Measurements from ENCODE around the gene P2RX7.
A peak's percentile ranks its signal among the peaks of the same experiment; 100 is the strongest.

Gene P2RX7

GRCh38 chr12:121132601-121133481 is at the start of gene P2RX7:
Gene P2RX7 (plus strand): TSS chr12:121132876. CDS start chr12:121132971, 95 bp downstream.
- DNase-seq (ENCODE audit: low read depth in 3 of 3) = peak in 1 of 3 experiments; percentile 43

DNA sequence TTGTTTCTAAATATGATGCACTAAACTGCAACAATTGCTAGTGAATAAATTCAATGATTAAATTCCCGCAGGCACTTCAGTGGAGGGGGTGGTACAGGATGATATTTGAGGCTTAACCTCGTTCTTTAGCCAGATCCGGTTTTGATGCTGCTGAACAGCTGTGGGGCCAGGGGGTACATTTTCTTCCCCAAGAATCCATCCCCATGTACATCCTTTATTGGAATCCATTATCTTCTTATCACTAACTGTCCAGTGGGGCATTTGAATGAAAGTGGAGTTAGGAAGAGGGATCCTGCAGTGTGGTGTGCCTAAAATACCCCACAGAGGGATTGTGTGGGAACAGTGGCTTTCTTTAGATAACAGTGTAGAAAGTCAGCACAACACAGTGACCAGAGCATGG is 48.4 kb upstream of the P2RX7 start:
- no peak for DNase-seq (ENCODE audit: low read depth in 3 of 3)

DNA sequence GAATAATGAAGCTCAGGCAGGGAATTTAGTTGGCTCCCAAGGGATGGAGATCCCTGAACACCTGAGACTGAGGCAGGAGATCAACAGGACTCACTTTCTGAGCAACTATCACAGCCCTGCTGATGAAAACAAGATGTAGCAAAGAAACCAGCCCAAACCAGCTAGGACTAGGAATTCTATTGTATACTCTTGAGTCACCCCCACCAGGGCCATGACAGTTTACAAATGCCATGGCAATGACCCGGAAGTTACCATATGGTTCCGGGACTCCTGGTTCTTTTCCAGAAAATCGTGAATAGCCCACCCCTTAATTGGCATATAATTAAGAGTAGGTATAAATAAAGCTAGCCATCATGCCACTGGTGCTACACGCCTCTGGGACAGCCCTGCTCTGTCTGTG is 47.6 kb upstream of the P2RX7 start:
- DNase-seq (ENCODE audit: low read depth in 3 of 3) = no peak

GRCh38 chr12:121085506-121086353 is 46.9 kb upstream of the P2RX7 start:
- DNase-seq (ENCODE audit: low read depth in 3 of 3) = no peak

GRCh38 chr12:121086781-121087295 is 45.8 kb upstream of the P2RX7 start:
- no peak for DNase-seq (ENCODE audit: low read depth in 3 of 3)

DNA sequence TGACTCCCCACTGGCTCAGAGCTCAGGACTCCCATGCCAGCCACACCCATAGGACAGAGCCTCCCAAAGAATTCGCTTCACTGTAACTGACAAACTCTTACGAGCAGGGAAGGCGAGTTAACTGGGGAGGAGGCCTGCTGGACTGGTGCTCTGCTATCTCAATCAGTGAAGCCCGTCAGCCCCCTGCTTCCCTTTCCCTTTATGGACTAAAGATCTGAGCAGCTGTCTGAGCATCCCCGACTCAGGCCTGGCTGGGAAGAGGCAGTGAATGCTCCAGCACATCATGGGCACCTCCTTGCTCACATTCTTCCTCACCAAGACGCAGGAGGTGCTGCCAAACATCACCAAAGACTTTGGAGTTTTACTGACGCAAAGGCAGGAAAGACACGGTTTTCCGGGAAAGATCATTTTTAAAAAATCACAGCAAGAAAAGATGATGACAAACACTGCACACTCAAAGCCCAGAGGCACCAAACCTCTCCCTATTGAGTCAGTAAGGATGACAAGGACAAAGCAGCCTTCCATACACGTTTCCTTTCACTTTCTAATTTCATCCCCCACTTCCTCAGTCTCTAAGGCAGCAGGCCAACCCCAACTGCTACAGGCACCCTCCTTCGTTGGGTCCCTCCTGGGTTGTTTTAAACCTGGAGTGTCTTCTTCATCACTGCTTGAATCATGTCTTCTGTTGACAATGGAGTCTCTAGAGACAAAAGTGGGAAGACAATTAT is 45.0 kb upstream of the P2RX7 start:
- DNase-seq (ENCODE audit: low read depth in 3 of 3) = no peak

DNA sequence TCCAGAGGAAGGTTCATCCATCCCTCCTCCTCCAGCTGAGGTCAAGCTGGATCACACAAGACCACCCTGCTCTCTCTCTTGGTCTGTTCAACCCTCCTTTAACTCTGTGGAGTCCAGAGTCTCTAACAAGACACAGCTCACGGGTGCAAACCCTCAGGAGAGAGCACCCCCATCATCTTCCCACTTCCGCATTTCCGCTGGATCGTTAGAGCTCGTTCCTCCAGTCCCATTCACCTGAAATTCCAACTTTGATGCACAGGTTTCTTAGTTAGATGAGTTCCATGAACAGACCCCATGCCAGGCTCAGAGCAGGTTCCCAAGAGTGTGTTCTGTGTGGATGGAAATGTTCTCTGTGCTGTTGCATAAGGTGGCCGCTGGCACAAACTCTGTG is 44.5 kb upstream of the P2RX7 start:
- DNase-seq (ENCODE audit: low read depth in 3 of 3) = no peak

DNA sequence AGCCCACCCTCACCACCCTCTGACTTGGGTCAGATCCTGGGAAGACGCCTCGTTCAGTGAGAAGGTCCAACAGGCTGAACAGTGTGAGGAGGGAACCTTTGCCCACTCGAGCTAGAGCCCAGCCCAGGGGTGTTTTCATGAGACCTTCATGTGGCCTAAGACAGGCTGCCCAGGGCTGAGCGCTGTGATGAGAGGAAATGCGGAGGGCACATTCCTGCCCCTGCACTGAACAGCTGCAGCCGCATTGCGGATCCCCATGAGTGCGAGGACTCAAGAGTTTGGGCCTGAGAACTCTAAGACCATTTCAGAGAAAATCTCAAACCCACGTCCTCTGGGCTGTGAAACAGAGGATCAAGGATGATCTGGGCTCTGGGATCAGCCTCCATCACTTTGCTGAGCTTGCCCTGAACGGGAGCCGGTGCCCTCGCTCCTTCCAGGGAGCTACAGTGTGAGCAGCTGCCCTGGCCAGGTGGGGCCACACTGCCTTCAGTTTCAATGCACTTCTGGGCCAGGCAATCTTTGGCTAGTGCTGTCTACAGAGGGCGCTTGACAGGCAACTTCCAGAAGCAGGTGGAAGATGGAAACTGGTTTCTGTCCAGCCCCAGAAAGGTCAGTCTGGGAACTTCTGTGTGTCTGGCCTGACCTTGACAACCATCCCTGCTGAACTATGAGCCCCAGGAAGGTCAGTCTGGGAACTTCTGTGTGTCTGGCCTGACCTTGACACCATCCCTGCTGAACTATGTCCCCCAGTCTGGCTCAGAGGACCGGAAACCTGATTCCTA is 43.5 kb upstream of the P2RX7 start:
- DNase-seq (ENCODE audit: low read depth in 3 of 3) = no peak

GRCh38 chr12:121089813-121090430 is 42.8 kb upstream of the P2RX7 start:
- no peak for DNase-seq (ENCODE audit: low read depth in 3 of 3)

DNA sequence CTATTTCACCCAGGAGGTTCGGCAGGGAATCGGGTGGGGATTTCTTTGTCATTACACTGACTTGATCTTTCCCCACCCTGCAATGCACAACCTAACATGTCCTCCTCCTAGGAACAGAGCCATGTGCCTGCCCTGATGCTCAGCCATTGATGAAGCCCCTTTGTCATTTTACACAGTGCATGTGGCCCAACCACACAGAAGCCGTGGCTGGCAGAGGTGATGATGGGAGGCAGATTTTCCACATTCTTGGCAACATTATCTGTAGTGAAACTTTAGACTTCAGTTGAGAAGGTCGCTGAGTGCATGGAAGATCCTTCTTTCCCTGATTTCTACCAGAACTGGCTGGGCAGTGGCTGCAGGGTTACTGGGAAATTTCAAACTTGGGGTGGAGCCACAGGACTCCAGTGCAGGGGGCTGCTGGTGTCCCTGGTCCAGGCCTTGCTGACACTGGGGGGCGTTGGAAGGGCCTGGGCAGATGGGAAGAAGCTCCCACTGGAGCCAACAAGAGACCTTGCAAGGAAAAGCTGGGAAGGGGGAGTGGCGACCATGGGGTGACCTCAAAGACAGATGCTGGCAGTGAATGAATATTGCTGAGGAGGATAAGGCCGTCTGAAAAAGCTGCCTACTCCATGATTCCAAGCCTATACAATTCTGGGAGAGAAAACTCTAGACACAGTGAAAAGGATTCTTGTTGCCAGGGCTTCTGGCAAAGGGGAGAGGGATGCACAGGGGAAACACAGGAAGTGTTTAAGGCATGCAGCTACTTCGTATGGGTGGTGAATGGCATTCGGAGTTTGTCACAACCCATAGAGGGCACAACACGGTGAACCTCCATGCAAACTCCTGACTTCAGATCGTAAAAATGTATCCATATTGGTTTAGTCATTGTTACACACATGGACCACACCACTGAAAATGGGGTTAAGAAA is 41.8 kb upstream of the P2RX7 start:
- DNase-seq (ENCODE audit: low read depth in 3 of 3) = no peak

DNA sequence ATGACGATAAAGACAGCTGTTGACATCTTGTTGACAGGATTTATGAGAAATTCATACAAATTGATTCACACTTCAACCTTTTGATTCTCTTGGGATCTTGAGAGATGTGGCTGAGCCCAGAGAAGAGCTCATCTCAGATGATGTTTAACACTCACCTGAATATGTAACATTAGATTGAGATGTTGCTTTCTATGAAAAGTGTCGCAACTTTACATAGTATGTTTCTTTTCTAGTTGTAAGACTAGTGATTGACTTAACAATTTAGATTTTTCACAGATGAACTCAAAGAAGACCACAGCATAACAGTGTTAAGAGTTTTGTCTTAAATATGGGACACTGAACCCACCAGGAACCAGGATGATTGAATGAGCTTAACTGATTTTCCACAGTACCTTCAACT is 40.6 kb upstream of the P2RX7 start:
- DNase-seq (ENCODE audit: low read depth in 3 of 3) = no peak

- DNase-seq (ENCODE audit: low read depth in 3 of 3) = no peak
These were observed 39.2 kb upstream of the P2RX7 start for GRCh38 chr12:121093487-121093891.

- DNase-seq (ENCODE audit: low read depth in 3 of 3) = peak; percentile 57 to 76 (median 62)
These were observed 37.0 kb upstream of the P2RX7 start for GRCh38 chr12:121095544-121096198.

- no peak for DNase-seq (ENCODE audit: low read depth in 3 of 3)
These were observed 36.4 kb upstream of the P2RX7 start for GRCh38 chr12:121096199-121096798.

GRCh38 chr12:121099779-121100178 is 32.9 kb upstream of the P2RX7 start:
- no peak for DNase-seq (ENCODE audit: low read depth in 3 of 3)

DNA sequence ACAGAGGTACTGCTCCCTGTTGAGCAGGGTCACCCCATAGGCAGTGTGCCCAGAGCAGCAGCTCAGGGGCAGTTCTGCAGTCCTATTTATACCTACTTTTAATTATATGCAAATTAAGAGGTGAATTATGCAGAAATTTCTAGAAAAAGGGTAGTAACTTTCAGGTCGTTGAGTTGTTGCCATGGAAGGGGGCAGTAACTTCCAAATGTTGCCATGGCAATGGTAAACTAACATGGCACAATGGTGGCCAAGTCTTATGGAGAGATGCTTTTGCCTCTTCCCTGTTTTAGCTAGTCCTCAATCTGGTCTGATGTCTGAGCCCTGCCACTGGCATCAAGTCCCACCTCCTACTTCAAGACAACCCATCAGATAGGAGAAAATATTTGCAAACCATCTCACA is 30.4 kb upstream of the P2RX7 start:
- no peak for DNase-seq (ENCODE audit: low read depth in 3 of 3)

DNA sequence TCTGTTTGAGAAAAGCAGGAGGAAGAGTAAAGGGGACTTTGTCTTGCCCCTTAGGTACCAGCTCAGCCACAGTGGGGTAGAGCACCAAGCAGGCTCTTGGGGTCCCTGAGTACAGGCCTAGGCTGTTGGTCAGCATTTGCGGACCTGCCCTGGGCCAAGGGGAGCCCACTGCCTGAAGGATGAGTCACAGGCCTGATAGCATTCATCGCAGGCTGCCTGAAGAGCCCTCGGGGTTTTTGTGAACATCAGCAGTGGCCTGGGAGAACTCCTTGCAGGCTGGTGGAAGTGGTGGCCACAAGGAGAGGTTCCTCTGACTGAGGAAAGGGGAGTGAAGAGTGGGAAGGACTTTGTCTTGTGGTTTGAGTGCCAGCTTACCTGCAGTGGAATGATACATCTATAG is 25.0 kb upstream of the P2RX7 start:
- DNase-seq (ENCODE audit: low read depth in 3 of 3) = no peak

GRCh38 chr12:121108492-121108891 is 24.2 kb upstream of the P2RX7 start:
- no peak for DNase-seq (ENCODE audit: low read depth in 3 of 3)
